ENCODE data around the gene ZNF423.

- TF ChIP-seq GATA3 (IDR thresholded peaks at IDR 0.05; ENCODE audit: low read depth, low read length) (no peak), GATA2 (IDR thresholded peaks at IDR 0.05; ENCODE audit: low read depth, low read length) (no peak)
Measured at GRCh38 chr16:49635591-49636581, 220.0 kb downstream of the ZNF423 start.

Measured in SH-SY5Y (cell line).